ENCODE measurements around the gene PTPN4. TPM values are rescaled to one million over a fixed set of nuclear protein-coding genes. Genes with fewer than 3 reads are reported as not detected.

The PTPN4 gene
- total RNA-seq, 4 donors from 2014 or later, result 15.0 to 45.2 (median 21.1) TPM

DNA sequence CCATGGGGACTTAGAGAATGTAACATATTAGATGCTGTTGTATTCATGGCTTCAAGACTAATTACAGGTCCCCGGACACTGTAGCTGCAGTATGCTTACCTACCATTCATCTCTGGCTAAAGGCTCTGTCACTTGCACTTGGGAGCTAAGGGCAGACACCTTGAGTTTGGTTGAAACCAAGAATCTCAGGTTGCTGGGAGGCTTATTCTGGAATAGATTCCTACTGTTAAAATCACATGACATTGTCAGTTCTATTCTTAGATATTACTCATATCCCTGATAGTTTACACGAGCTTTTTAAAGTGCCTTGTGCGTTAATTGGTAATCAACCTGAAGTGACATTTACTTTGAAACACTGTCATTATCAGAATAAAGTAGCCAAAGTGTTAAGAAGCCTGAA lies 180.2 kb downstream of the PTPN4 start:
- no peak for DNase-seq (ENCODE audit: low spot score in 2 of 2)
- H3K4me1 ChIP-seq, result no peaks in the 10 kb centered on the region
- H3K27ac ChIP-seq, result no peak overlapping the region
- no peaks in the 10 kb centered on the region for H3K9me3 ChIP-seq
- no peak overlapping the region for H3K4me3 ChIP-seq
- no peaks in the 10 kb centered on the region for H3K27me3 ChIP-seq
- 74 to 81% methylated on average over 3 of the region's 3 CpGs for WGBS, 2 donors
- H3K36me3 ChIP-seq, result peaks cover 0 to 17% (median 0%) of the 10 kb centered on the region in 3 donors
- no peak for TF ChIP-seq POLR2A (IDR thresholded peaks at IDR 0.05)
- TF ChIP-seq, protein P1, sequence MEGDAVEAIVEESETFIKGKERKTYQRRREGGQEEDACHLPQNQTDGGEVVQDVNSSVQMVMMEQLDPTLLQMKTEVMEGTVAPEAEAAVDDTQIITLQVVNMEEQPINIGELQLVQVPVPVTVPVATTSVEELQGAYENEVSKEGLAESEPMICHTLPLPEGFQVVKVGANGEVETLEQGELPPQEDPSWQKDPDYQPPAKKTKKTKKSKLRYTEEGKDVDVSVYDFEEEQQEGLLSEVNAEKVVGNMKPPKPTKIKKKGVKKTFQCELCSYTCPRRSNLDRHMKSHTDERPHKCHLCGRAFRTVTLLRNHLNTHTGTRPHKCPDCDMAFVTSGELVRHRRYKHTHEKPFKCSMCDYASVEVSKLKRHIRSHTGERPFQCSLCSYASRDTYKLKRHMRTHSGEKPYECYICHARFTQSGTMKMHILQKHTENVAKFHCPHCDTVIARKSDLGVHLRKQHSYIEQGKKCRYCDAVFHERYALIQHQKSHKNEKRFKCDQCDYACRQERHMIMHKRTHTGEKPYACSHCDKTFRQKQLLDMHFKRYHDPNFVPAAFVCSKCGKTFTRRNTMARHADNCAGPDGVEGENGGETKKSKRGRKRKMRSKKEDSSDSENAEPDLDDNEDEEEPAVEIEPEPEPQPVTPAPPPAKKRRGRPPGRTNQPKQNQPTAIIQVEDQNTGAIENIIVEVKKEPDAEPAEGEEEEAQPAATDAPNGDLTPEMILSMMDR (IDR thresholded peaks at IDR 0.05), result no peak
- TF ChIP-seq EP300 (IDR thresholded peaks at IDR 0.05), result no peak

DNA sequence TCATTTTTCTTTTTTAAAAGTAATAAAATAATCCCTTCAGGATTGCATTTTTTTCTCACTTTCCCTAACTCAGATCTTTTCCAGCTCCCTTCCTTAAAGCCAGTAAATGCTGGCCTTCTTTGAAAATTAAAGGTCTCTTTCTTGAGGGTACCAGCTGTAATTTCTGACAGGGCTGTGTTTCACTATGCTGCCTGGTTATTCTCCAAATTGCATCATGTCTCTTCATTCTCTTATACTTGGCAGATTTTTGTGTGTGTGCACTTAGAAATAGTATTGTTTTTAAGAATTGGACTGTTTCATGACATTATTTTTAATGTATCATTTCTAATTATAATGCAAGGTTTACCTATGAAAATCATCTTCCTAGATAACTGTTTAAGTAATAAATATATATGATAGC lies 181.1 kb downstream of the PTPN4 start:
- Histone ChIP-seq H3K4me3 (no peak overlapping the region), H3K36me3 (peaks cover 0 to 16% (median 0%) of the 10 kb centered on the region in 3 donors), H3K27ac (no peak overlapping the region), H3K4me1 (no peaks in the 10 kb centered on the region), H3K9me3 (no peaks in the 10 kb centered on the region), H3K27me3 (no peaks in the 10 kb centered on the region)
- TF ChIP-seq, protein P1 (IDR thresholded peaks at IDR 0.05), result no peak
- TF ChIP-seq POLR2A (IDR thresholded peaks at IDR 0.05) (no peak), EP300 (IDR thresholded peaks at IDR 0.05) (no peak)
- DNase-seq (ENCODE audit: low spot score in 2 of 2), result no peak

DNA sequence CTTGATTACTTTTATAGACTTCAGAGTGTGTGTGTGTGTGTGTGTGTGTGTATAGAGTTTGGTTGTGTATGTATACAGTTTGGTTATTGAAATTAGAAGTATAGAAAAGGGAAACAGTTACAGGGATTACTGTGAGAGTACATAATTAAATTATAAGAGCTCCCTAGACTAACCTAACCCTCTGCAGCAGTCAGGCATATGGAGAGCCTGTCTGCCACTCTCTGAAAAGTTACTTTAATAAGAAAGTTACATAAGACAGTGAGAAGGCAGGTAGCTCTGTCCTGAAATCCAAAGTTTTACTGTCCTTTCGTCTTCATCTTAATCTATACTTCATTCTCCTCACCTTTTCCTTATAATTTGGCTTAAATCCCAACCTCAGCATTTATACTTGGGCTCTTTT lies 181.7 kb downstream of the PTPN4 start:
- no peak overlapping the region for H3K4me3 ChIP-seq
- TF ChIP-seq EP300 (IDR thresholded peaks at IDR 0.05) (no peak), POLR2A (IDR thresholded peaks at IDR 0.05) (no peak)
- TF ChIP-seq, protein P1 (IDR thresholded peaks at IDR 0.05), result no peak
- H3K36me3 ChIP-seq, result peaks cover 0 to 15% (median 0%) of the 10 kb centered on the region in 3 donors
- no peaks in the 10 kb centered on the region for H3K27me3 ChIP-seq
- H3K27ac ChIP-seq, result no peak overlapping the region
- no peak for DNase-seq (ENCODE audit: low spot score in 2 of 2)
- 89 to 98% methylated on average over 1 of the region's 1 CpG for WGBS, 2 donors
- no peaks in the 10 kb centered on the region for H3K9me3 ChIP-seq
- no peaks in the 10 kb centered on the region for H3K4me1 ChIP-seq

DNA sequence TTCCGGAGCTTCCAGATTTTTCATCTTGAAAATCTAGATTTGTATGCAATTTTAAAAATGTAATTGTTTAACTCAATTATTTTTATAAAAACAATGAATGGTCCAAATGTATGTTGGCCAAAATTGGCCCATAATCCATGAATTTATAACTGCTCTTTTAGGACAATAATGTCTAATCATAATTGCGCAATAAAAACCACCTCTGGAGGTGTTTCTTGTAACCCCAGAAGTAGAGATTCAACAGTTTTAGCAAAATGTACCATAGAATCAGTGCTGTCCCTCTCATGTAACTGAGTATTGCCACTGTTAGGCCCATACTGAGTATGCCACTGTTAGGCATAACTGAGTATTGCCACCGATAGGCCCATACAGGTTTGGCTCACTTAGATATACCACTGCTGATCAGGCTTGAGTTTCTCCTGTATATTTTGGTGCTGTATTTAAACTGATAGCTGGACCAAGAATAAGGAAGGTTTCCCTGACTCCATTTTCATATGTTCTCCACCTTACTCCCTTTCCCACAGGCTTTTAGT lies 182.3 kb downstream of the PTPN4 start:
- no peaks in the 10 kb centered on the region for H3K9me3 ChIP-seq
- H3K4me3 ChIP-seq, result no peak overlapping the region
- H3K27me3 ChIP-seq, result no peaks in the 10 kb centered on the region
- no peak for DNase-seq (ENCODE audit: low spot score in 2 of 2)
- H3K27ac ChIP-seq, result no peak overlapping the region
- H3K4me1 ChIP-seq, result no peaks in the 10 kb centered on the region
- 63 to 64% methylated on average over 3 of the region's 3 CpGs for WGBS, 2 donors
- H3K36me3 ChIP-seq, result peaks cover 0 to 18% (median 0%) of the 10 kb centered on the region in 3 donors
- TF ChIP-seq, protein P1 (IDR thresholded peaks at IDR 0.05), result no peak
- no peak for TF ChIP-seq EP300 (IDR thresholded peaks at IDR 0.05)
- no peak for TF ChIP-seq POLR2A (IDR thresholded peaks at IDR 0.05)

GRCh38 chr2:119943058-119943457 lies 183.3 kb downstream of the PTPN4 start:
- Histone ChIP-seq H3K4me3 (no peak overlapping the region), H3K27ac (no peak overlapping the region), H3K9me3 (no peaks in the 10 kb centered on the region), H3K27me3 (no peaks in the 10 kb centered on the region), H3K36me3 (peaks cover 0 to 16% (median 0%) of the 10 kb centered on the region in 3 donors), H3K4me1 (no peaks in the 10 kb centered on the region)
- no peak for DNase-seq (ENCODE audit: low spot score in 2 of 2)
- no peak for TF ChIP-seq POLR2A (IDR thresholded peaks at IDR 0.05)
- TF ChIP-seq EP300 (IDR thresholded peaks at IDR 0.05), result no peak
- TF ChIP-seq, protein P1 (IDR thresholded peaks at IDR 0.05), result no peak

Data from tibial nerve (tissue), 4 donors.